ENCODE data around the gene GPR146.

GPR146 gene

DNA sequence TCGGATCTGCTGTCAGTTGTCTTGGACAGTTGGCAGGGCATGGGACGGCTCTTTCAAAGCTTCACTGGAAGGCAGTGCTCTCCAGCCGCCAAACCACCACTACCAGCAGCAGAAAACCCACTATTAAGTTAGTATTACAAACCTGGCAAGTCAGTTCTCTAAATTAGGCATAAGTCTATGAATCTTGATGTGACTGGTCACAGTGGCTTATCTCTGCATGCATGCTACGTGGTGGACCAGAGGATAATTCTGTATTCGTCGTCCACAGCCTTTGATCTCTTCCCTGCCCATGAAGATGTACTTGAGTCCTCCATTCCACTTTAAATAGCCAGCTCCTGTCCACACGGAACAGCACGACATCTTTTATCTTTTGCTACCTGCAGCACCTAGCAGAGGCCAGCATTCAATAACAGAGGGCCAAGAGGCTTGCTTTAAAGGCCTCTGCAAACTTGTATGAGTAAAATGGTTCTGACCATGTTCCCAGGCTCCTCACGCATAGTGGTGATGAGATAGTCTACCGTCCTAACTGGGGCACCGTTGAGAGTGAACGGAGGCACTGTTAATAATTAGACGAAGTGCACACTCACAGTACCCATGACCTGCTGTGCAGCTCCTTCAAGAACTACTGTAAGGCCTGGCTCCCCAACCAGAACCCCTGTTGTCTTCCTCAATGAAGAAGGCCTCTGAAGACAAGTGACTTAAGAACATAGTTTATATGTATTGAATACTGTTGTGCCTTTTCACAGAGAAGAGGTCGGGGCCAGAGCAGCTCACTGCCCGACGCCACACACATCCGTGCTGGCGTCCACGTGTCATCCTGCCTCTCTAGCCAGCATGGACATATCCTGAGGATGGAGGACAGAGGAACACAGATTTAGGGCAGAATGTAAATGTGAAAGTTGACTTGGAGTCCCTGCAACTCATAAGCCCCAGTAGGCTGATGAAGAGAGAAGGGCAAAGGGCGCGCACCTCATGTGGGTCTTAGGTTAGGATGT lies 1.0 kb downstream of the GPR146 start:
- TF ChIP-seq, protein P1, sequence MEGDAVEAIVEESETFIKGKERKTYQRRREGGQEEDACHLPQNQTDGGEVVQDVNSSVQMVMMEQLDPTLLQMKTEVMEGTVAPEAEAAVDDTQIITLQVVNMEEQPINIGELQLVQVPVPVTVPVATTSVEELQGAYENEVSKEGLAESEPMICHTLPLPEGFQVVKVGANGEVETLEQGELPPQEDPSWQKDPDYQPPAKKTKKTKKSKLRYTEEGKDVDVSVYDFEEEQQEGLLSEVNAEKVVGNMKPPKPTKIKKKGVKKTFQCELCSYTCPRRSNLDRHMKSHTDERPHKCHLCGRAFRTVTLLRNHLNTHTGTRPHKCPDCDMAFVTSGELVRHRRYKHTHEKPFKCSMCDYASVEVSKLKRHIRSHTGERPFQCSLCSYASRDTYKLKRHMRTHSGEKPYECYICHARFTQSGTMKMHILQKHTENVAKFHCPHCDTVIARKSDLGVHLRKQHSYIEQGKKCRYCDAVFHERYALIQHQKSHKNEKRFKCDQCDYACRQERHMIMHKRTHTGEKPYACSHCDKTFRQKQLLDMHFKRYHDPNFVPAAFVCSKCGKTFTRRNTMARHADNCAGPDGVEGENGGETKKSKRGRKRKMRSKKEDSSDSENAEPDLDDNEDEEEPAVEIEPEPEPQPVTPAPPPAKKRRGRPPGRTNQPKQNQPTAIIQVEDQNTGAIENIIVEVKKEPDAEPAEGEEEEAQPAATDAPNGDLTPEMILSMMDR (IDR thresholded peaks at IDR 0.05; ENCODE audit: borderline replicate concordance, insufficient read depth, low read depth, low read length) = no peak
- H3K4me3 ChIP-seq (ENCODE audit: low read depth, low read length) = peak overlapping the region; percentile 67

DNA sequence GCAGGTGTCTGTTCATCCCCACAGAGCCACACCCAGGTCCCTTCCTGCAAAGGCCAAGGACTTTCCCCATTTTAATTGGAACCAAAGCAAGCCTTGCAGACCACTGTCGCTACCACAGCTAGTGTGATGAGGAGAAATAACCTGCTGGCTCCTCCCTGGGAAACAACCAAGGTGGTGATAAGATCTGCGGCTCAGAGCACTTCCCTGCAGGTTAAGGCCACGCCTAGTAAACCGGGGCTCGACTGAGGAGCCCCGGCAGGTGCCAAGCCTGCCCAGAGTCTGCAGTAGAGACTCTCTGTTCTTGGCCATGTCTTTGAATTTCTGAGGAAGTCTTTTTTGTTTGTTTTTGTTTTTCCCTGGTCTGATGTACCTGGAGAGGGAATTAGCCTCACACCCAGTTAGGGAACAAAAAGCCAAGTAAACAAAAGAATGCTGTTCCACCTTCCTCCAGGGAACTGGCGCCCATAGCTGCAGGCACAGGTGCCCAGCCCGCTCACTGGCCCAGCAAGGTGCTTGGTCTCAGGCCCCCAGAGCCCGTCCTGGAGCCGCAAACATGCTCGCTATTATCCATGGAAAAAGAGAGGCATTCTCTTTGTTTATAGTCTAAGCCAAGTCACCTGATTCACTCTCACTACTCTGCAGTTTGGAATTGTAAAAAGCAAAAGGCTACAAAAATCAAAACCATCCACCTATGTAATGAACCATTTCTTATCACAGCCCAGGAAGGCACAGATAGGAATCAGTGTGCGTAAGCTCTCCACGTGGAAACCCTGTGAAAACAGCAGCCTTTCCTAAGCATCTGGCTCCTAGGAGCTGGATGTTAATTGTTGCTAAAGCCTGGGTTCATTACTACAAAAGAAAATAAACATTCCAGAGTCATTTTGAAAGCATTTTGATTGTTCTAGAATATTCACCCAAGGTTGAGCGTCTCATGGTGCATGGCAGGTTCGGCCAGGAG lies 2.7 kb downstream of the GPR146 start:
- TF ChIP-seq, protein P1 (IDR thresholded peaks at IDR 0.05; ENCODE audit: borderline replicate concordance, insufficient read depth, low read depth, low read length) = no peak
- H3K4me3 ChIP-seq (ENCODE audit: low read depth, low read length) = no peak overlapping the region

DNA sequence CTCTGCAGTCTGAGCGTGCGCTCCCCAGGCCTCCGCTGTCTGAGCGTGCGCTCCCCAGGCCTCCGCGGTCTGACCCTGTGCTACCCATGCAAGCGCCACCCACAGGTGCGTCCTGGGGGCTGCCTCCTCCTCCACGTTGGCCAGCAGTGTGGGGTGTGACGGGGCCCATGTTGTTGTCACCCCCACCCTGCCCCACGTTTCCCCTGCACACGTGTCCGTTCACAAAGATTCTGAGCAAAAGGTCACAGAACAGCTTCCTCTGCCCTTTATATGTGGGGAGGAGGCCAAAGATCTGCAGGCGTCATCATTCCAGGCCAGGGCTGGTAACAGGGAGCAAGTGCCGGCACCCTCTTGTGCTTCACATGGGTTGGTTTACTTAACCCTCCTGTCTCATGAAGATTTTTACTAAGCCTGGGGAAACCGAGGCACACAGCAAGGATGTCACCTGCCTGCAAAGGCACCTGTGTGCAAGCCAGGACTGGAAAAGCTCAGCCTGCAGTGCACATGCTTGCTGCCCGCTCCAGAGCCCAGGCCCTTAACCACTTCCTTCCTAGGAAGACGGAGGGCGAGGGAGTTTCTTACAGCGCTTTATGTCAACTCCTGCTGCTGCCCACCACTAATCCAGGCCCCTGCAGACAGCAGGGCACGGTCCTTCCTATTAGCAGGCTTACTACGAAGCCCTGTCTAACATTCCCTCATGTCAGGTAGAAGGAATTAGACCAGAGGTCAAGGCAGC lies 4.8 kb downstream of the GPR146 start:
- no peak overlapping the region for H3K4me3 ChIP-seq (ENCODE audit: low read depth, low read length)
- TF ChIP-seq, protein P1 (IDR thresholded peaks at IDR 0.05; ENCODE audit: borderline replicate concordance, insufficient read depth, low read depth, low read length) = no peak

DNA sequence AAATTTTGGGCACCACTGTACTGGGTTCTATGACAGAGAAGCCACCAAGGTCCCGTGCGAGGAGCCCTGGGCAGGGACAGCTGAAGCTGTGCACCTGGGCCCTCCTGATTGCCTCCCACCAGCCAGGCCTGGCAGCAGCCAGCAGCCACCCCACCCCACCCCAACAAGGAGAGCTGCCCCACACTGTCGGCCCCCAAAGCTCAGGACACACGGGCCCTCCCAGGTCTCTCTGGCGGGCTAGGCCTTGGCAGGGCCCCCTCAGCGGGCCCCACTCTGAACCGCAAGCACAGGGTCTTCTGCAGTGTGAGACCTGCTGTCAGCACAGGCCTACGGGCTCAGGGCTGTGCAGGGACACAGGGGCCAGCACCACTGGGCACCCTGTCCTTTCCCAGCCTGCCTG lies 5.5 kb downstream of the GPR146 start:
- H3K4me3 ChIP-seq (ENCODE audit: low read depth, low read length) = no peak overlapping the region
- TF ChIP-seq, protein P1 (IDR thresholded peaks at IDR 0.05; ENCODE audit: borderline replicate concordance, insufficient read depth, low read depth, low read length) = no peak

DNA sequence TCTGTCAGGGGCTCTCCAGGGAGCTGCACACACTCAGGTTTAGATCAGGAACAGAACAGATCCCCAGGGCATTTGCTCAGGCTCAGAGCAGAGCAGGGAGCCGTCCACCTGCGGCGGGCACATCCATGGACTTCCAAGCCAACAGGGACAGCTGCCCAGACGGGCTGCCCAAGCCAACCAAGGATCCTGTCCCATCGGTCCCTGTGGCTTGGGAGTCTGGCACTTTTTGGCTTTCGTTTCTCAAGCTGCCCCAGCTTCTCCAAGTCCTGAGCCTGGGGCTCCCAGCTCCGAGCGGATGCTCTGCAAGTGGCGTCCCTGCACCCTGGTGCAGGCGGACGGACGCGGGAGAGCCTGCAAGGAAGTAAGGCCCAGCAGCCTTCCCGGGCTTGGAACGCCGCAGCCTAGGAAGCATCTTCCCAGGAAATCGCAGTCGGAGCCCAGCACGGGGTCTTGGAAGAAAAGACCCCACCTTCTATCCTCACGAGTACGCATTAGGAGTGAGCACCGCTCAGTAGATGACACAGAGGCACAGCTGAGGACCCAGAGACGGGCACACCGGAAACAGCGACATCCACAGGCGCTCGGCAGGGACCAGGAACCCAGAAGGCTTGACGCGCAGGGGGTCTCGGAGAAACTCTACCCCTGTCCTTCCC lies 6.0 kb downstream of the GPR146 start:
- TF ChIP-seq, protein P1 (IDR thresholded peaks at IDR 0.05; ENCODE audit: borderline replicate concordance, insufficient read depth, low read depth, low read length) = no peak
- H3K4me3 ChIP-seq (ENCODE audit: low read depth, low read length) = no peak overlapping the region
